DMS79 treated with DMSO at 0.1 percent for 48 hours (cell line): ENCODE results near the gene NTM.

Experiments used
- DNase-seq: peaks from one replicate; lab custom pipeline; 2025; lab: John Stamatoyannopoulos, UW

The NTM gene

GRCh38 chr11:132114743-132115142 lies 744.3 kb downstream of the NTM start:
- no peak for DNase-seq

DNA sequence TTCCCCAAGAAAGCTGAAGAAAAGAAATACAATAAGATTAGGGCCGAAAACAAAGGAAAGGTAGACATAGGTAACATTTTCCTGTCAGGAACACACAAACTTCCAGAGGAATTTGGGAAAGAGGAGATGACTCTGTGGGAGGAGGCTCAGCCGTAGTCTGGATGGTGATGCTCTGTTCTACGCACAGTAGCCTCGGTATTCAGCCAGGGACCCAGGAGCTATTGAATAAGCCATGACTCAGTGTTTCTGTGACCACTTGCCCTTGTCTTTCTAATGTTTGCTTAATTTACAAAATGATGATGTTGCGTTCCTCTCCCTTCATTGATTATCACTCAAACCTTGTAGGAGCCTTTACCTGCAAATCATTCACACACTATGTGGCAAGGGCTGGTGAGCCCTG lies 745.0 kb downstream of the NTM start:
- DNase-seq: no peak

- DNase-seq: no peak
Observed at GRCh38 chr11:132116516-132116915, 746.1 kb downstream of the NTM start.

- DNase-seq: no peak
Observed at GRCh38 chr11:132118661-132119060, 748.2 kb downstream of the NTM start.

- DNase-seq: no peak
Observed at GRCh38 chr11:132119573-132119972, 749.2 kb downstream of the NTM start.

DNA sequence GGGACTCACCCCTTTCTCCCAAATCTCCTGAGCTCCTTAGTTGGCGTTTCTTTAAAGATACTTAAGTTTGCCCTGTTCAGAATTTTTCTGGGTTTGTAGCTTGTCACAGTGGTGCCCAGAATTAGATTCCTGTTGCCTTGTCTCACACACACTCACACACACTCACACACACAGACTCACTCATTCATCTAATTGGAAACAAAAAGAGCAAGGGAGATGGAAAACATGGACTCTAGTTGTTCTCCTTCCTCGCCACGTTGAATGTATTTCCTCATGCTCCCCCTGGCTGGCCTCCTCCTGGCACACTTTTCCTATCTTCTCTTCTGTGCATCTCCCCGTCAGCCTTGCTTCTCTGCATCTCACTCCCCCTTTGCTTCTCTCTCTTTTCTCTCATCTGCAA lies 752.3 kb downstream of the NTM start:
- no peak for DNase-seq

GRCh38 chr11:132123449-132123848 lies 753.0 kb downstream of the NTM start:
- no peak for DNase-seq

DNA sequence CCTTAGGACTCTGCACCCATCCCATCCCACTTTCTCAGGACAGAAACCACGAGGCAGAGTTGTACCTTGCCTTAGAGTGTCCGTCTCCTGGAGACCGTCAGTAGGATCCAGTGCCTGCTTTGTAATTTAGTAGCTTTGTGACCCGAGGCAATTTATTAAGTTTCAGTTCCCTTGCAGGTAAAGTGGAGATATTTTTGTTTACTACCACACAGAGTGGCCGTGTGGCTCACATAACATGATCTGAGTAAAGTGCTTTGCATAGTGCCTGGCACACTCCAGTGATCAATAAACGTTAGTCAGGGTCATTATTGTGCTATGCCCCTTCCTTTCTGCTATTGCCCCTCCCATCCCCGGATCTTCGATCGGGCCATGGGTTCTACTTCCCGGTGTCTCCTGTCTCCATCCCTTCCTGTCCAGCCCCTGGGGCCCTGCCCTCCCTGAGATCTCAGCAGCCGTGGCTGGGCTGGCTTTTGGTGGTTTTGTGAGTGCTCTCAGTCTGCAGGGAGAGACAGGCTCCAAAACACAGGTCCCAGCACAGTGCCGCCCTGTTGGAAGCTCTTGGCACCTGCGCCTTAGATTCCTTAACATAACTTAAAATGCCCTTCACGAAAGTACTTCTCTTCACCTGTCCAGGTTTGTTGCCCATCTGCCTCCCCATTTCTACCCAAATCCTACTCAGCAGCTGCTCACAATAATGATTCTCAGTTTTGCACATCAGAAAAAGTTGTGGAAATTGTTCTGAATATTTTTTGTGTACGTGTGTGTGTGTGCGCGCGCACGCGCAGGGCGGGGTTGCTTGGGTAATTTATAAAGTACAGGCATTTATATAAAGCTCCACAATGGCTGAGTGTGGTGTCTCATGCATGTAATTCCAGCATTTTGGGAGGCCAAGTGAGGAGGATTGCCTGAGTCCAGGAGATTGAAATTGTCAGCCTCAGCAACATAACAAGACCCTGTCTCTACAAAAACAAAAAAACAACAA lies 753.7 kb downstream of the NTM start:
- DNase-seq: no peak

DNA sequence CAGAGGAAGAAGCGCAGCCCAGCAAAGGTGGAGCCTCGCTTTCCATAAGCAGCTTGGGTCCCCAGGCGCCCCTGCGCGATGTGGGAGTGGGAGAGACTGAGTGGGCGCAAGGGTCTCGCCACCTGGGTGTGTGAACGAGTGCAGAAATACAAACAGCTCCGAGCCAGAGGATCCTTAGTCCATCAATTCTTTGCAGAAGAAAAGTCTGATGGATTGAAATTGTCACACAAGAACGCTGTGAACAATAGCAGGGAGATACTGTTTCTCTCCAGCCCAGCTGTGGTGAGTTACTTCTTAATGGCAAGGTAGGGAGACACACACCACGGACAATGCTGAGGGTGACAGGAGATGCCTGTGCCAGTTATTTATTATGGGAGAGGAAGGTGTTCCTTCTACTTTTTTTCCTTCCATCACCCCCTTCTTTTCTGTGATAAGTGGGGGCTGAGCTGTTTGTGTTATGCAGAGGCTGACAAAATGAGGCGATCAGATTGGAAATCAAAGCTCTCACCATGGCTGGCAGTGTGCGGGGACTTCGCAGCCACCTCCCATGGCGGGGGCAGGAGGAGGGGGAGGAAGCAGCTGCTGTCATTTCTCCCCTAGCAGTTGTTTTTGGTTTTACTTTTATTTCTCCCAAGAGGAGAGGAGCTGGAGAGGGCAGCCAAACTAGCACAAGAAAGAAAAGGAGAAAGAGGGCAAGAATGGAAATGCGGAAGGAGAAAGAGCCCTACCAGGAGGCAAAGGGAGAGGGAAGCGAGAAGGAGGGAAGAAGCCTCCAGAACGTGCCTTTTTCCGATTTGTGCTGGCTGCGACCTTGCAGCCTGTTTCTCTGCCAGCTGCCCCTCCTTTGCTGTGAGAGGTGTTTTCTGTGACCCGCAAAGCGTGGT lies 755.8 kb downstream of the NTM start:
- DNase-seq: no peak

DNA sequence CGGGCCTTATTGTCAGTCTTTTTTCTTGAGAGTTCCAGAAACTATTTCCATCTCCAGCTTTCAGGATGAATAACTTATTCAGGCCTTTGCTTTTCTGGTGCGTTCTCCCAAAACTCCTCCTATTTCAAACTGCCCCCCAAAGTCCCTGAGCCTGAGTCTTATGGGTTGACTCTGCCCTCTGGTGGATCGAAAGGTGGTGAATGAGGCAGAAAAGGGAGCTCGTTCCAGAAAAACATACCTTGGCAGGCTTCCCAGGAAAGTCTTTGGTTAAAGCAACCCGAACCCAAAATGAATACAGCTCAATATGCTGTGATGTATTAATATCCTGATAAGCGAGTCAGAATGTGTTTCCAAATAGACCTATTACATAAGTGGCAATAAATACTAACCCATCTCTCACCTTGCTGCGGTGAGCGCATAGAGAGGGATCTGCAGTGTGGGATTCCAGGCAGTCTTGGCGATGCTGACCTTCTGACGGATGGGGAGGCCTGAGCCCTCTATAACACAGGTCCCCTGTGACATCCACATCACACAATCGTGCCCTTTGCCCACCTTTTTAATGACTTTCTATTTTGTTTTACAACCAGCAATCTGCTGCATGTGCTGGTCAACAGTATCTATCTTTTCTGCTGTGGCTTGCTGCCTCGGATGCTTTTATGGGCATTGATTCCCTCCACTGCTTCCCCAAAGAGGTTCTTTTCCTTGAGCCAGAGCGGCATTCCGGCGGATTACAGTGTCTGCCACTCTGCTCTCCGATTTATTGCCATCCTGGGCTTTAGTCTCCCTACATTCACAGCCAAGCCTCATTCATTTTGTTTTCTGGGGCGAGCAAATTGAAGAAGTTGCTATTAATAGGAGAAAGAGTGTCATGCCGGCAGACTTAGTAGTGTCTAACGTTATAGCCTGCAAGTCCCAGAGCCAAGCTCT lies 756.8 kb downstream of the NTM start:
- peak; percentile 75 for DNase-seq

DNA sequence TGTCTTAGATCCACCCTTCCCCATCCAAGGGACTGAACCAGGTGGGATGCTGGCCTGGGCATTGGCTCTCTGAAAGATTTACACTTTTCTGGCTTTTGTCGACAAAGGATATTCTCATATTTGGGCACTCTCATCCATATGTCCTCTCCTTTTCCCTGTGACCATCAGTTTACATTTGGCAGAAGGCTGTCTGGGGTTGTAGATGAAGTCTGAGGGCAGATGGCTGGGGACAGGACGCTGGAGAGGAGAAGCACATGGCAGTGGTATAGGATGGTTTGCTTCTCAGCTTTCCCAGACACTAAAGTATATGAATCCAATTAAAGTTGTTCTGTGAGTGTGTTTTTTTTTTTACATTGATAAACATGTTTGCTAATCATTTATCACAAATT lies 757.5 kb downstream of the NTM start:
- DNase-seq: no peak

DNA sequence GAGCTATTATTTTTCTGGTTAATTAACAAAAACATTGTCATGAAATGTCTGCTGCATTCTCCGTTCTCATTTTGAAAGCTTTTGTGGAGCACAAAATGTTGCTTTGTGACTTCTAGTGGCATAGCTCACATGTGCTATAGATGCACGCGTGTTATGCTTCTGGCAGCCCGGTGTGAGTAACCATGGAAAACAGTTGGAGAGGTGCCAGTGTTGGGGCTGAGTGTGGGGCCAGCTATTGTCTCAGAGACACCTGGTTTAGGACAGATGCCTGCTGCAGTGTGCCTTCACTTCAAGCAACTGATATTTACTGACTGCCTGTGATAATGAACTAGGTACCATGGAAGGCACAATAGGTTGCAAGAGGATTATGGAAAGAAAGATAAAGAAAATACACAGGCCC lies 760.6 kb downstream of the NTM start:
- DNase-seq: peak; percentile 79

- DNase-seq: no peak
Observed at GRCh38 chr11:132131961-132132360, 761.5 kb downstream of the NTM start.

GRCh38 chr11:132134322-132134721 lies 763.9 kb downstream of the NTM start:
- no peak for DNase-seq

DNA sequence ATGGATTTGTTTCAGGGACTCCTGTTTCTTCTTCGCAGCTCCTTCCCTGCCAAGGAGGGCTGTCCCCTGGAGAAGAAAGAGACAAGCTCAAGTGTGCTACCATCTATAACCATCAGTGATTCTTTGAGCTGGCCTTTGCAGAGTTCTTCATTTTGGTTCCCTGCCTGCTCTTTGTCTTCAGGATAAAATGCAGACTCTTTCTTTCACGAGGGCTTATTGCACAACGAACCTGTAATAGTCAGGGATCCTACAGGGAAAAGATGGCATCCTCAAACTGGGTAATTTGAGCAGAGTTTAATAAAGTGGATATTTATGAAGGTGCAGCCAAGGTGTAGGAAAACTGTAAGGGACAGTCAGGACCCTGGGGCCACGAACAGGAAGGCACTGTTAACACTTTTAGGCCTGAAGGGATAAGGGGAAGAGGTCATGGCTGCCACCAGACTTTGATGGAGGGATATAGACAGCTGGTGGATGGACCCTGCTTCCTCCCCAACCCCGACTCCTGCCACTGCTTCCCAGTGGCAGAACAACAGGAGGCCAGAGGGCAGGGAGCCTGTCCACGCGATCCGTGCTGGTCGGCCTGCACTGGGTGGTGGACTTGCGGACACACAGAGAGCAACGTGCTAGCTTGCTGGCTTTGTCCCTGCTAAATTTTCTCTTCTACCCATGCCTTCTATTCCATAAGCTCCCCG lies 767.0 kb downstream of the NTM start:
- no peak for DNase-seq

GRCh38 chr11:132137981-132138313 lies 767.5 kb downstream of the NTM start:
- peak; percentile 65 for DNase-seq

GRCh38 chr11:132139181-132139580 lies 768.8 kb downstream of the NTM start:
- DNase-seq: no peak

DNA sequence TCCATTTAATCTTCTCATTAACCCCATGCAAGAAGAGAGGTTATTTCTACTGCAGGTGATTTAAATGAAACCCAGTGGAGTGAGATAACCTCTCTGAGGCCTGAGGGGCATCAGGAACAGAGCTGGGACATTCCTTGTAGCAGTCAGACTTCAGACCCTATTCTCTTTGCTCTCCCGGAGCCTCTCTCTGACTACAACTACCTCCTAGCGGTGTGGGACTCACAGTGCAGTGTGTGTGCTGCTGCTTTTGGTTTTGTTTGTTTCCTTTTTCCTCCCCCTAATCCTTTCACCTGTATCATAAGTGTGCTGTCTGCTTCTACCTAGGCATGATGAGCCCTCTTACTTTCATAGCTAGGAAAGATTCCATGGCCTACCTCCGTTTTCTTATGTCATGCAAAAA lies 769.6 kb downstream of the NTM start:
- no peak for DNase-seq

- DNase-seq: peak; percentile 32
Observed at GRCh38 chr11:132142121-132142520, 771.7 kb downstream of the NTM start.

DNA sequence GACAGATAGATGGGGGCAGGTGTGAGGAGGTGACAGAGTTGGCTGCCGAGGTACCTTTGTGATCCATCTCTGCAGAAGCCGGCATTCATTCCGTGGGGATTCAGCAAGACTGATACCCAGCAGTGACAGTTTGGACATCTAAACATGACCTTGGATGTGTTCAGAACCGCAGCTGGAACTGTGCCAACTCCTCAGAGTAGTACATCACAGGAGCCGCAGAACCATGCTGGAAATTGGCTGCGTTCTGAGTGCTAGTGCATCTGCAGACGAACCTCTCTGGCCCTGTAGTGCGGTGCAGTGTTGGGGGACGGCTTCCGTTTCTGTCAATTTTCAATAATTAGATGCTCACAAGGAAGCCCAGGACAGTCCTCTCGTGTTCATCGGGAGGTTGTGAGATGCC lies 772.1 kb downstream of the NTM start:
- peak; percentile 57 for DNase-seq

- DNase-seq: no peak
Observed at GRCh38 chr11:132147464-132147863, 777.0 kb downstream of the NTM start.
